ENCODE data around the gene PPP1R13B.

DNA sequence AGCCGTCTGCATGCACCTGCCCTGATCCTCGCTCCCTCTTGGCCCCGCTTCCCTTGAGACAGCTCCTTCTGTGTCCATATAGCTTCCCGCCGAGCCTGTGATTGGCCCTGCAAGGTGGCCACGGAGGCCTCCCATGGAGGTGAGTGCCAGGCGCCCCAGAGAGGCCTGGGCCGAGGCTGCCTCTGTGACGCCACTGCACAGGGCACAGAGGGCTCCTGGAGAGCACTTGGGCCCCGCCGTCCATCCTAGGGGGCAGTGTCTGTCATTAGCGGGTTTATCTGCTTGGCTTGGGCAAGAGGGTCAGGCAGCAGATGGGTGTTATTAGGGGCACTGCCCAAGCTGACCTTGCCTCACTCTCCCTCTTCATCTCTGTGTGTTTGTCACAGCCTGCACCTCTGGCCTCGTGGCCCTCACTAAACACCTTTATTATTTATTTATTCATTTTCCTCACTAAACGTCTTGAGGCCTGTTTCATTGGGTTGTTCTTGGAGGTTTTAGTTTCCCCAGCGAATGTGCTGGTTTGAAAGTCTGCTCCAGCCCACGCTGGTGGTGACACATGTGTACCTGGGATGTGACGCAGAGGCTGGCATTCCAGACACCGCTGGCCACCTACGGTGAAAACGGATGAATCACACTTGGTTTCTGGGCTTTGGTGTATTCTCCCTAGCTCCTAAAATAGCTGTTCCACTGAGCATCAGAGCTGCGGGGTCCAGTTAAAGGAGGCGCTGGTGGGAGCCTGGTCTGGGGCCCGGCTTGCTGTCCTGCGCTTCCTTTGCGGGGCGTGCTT, 125.8 kb downstream of the PPP1R13B start:
- TF ChIP-seq FOXJ3 (CRISPR knock-in tag; IDR thresholded peaks at IDR 0.05) (no peak), POLR2AphosphoS5 (IDR thresholded peaks at IDR 0.05; ENCODE audit: low read depth, low read length) (no peak), GATA2 (CRISPR knock-in tag; IDR thresholded peaks at IDR 0.05) (no peak), SMC3 (IDR thresholded peaks at IDR 0.05; ENCODE audit: low read depth, low read length) (no peak)
- TF ChIP-seq, protein P1, sequence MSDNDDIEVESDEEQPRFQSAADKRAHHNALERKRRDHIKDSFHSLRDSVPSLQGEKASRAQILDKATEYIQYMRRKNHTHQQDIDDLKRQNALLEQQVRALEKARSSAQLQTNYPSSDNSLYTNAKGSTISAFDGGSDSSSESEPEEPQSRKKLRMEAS (IDR thresholded peaks at IDR 0.05; ENCODE audit: low read depth), result no peak
- TF ChIP-seq, protein P2, sequence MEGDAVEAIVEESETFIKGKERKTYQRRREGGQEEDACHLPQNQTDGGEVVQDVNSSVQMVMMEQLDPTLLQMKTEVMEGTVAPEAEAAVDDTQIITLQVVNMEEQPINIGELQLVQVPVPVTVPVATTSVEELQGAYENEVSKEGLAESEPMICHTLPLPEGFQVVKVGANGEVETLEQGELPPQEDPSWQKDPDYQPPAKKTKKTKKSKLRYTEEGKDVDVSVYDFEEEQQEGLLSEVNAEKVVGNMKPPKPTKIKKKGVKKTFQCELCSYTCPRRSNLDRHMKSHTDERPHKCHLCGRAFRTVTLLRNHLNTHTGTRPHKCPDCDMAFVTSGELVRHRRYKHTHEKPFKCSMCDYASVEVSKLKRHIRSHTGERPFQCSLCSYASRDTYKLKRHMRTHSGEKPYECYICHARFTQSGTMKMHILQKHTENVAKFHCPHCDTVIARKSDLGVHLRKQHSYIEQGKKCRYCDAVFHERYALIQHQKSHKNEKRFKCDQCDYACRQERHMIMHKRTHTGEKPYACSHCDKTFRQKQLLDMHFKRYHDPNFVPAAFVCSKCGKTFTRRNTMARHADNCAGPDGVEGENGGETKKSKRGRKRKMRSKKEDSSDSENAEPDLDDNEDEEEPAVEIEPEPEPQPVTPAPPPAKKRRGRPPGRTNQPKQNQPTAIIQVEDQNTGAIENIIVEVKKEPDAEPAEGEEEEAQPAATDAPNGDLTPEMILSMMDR (IDR thresholded peaks at IDR 0.05), result no peak
- TF ChIP-seq, protein P3, sequence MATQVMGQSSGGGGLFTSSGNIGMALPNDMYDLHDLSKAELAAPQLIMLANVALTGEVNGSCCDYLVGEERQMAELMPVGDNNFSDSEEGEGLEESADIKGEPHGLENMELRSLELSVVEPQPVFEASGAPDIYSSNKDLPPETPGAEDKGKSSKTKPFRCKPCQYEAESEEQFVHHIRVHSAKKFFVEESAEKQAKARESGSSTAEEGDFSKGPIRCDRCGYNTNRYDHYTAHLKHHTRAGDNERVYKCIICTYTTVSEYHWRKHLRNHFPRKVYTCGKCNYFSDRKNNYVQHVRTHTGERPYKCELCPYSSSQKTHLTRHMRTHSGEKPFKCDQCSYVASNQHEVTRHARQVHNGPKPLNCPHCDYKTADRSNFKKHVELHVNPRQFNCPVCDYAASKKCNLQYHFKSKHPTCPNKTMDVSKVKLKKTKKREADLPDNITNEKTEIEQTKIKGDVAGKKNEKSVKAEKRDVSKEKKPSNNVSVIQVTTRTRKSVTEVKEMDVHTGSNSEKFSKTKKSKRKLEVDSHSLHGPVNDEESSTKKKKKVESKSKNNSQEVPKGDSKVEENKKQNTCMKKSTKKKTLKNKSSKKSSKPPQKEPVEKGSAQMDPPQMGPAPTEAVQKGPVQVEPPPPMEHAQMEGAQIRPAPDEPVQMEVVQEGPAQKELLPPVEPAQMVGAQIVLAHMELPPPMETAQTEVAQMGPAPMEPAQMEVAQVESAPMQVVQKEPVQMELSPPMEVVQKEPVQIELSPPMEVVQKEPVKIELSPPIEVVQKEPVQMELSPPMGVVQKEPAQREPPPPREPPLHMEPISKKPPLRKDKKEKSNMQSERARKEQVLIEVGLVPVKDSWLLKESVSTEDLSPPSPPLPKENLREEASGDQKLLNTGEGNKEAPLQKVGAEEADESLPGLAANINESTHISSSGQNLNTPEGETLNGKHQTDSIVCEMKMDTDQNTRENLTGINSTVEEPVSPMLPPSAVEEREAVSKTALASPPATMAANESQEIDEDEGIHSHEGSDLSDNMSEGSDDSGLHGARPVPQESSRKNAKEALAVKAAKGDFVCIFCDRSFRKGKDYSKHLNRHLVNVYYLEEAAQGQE (IDR thresholded peaks at IDR 0.05; ENCODE audit: low read depth, low read length), result no peak
